GM19397 (cell line): ENCODE data around the gene CHRNG.
"Not testable (repeated sequence)": the region's sequence is repeated elsewhere in the genome, so short reads cannot be mapped to it uniquely, and the experiment has no call there.

Source experiments
- ATAC-seq: cut with Tn5 transposase; IDR thresholded peaks from one replicate; pipeline ENCODE4 v1.9.1; 2021; ENCODE audit warnings: mild to moderate bottlenecking, moderate library complexity; ENCODE audit not compliant: unreplicated experiment

CHRNG gene

GRCh38 chr2:232526372-232526941 lies 13.0 kb upstream of the CHRNG start:
- no peak for ATAC-seq

- no peak for ATAC-seq
Observed at GRCh38 chr2:232527905-232528470, 11.5 kb upstream of the CHRNG start.

- no peak for ATAC-seq
Observed at GRCh38 chr2:232528746-232529460, 10.6 kb upstream of the CHRNG start.

- no peak for ATAC-seq
Observed at GRCh38 chr2:232529806-232530547, 9.5 kb upstream of the CHRNG start.

- no peak for ATAC-seq
Observed at GRCh38 chr2:232530626-232531260, 8.7 kb upstream of the CHRNG start.

- no peak for ATAC-seq
Observed at GRCh38 chr2:232532419-232532818, 7.1 kb upstream of the CHRNG start.

- not testable (repeated sequence) for ATAC-seq
Observed at GRCh38 chr2:232532821-232533220, 6.7 kb upstream of the CHRNG start.

- no peak for ATAC-seq
Observed at GRCh38 chr2:232533944-232534710, 5.4 kb upstream of the CHRNG start.

GRCh38 chr2:232534940-232535651 lies 4.4 kb upstream of the CHRNG start:
- ATAC-seq = no peak

GRCh38 chr2:232535761-232536530 lies 3.5 kb upstream of the CHRNG start:
- ATAC-seq = no peak

GRCh38 chr2:232537079-232537478 lies 2.4 kb upstream of the CHRNG start:
- ATAC-seq = no peak

- ATAC-seq = no peak
Observed at GRCh38 chr2:232537499-232537898, 2.0 kb upstream of the CHRNG start.

GRCh38 chr2:232538671-232539070 lies 821 bp upstream of the CHRNG start:
- no peak for ATAC-seq

- no peak for ATAC-seq
Observed at GRCh38 chr2:232540441-232541041, 1.0 kb downstream of the CHRNG start.

- ATAC-seq = no peak
Observed at GRCh38 chr2:232541195-232541960, 1.9 kb downstream of the CHRNG start.

GRCh38 chr2:232541961-232542714 lies 2.6 kb downstream of the CHRNG start:
- no peak for ATAC-seq
